HG03442 (cell line): Measurements from ENCODE around the gene CHSY1.
A peak's percentile ranks its signal among the peaks of the same experiment; 100 is the strongest.

Experiments used
- ATAC-seq: cut with Tn5 transposase; IDR thresholded peaks from one replicate; pipeline ENCODE4 v1.9.1; 2021; ENCODE audit warnings: mild to moderate bottlenecking, moderate library complexity; ENCODE audit not compliant: unreplicated experiment

CHSY1 gene

DNA sequence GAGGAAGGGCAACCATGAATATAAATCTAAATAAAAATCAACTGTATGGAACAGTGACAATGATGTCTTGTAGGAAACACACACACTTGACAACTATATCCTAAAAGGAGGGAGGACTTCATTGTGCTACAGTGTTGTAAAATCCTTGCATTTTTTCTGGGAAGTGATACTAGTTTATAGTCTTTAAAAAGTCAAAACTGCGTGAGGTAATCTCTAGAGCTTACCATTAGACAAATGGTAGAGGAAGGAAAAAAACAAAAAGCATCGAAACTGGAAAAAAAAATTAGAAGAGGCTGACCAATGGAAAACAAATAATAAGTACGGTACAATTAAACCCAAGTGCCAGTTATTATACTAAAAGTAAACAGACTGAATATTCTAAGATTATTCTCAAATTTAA, 38.7 kb downstream of the CHSY1 start:
- ATAC-seq = no peak

DNA sequence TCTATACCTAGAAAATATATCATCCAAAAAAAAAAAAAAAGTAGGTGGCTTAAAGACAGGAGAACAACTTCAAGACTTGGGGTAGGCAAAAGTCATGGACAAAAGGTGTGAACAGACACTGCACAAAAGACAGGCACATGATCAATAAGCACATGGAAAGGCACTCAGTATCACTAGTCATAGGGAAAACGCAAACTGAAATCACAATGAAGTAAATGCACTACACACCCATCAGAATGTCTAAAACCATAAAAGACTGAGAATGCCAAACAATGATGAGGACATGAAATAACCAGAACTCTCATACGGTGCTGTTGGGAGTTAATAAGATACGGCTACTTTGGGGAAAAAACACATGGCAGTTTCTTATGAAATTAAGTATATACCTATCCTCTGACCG, 40.0 kb downstream of the CHSY1 start:
- ATAC-seq = no peak

DNA sequence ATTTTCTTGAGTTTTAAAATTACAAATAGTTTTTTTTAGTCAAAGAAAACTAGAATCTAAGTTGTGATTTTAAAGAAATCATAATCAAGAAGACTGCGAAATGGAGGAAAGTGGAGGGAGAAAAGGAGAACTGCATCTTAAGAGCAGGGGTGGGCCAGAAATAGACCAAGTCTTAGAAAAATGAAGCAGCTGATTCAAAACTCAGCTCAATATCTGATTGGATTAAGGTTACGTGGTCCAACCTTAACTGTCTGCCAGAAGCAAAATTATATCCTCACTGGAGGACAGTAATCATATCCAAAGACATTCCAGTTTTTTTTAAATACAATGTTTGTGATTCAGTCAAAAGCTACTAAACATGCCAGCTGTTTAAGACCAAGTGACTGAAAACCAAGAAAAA, 41.4 kb downstream of the CHSY1 start:
- ATAC-seq = no peak

DNA sequence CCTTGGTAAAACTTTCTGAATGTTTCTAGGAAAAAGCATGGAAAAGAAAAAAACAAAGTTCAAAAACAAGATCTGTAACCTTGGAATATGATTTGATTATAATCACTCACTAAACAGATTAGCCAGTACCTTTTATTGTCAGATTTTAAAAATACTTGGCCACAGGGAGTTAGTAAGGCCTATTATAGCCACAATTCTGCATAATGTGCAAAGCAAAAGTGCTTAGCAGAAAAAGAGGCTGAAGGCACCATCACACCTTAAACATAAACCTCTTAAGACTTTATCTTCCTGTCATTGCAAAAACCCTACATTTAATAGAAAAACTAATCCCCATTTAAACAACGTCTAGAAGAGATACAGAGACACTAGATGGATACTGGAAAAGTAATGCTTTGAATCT, 41.8 kb downstream of the CHSY1 start:
- ATAC-seq = no peak

DNA sequence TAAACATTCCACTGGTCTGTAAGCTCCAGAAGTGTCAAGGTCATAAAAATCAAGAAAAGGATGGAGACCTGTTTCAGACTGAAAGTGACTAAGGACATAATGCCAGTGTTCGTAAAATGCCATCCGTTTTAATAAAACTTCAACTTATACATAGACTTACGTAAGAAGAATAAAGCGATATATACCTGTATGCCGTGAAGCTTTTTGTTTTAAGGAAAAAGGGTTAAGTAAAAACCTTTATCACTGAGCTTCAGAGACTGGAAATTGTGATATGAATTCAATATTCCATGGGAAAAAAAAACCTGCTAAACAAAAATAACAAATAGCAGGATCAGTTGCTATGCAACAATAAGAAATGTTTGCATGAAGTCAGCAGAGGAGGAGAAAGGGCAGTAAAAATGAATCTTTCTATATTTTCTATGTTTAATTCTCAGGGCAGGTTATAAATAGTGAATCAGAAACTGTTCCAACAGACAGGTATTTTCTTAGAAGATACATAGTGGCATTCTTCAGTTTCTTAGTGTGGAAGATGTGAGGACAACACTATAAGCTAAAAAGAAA, 42.5 kb downstream of the CHSY1 start:
- no peak for ATAC-seq

DNA sequence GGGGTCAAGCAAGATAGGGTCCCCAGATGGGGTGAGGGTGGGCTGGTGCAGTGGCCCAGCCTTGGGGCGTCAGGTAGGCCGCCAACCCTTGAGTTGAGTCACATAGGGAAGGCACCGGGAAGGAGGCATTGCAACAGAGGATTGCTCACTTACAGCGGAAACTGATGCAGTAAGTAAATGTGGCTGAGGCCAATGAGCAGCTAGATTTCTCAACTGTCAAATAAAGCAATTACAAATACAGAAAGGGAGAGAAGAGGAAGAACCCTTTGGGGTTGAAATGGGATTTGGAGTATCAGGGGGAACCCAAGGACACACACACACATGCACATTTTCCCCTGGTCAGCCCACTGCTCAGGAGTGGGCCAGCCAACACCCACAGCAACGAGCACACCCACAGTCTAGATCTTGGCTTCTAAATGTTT, 44.0 kb downstream of the CHSY1 start:
- no peak for ATAC-seq

DNA sequence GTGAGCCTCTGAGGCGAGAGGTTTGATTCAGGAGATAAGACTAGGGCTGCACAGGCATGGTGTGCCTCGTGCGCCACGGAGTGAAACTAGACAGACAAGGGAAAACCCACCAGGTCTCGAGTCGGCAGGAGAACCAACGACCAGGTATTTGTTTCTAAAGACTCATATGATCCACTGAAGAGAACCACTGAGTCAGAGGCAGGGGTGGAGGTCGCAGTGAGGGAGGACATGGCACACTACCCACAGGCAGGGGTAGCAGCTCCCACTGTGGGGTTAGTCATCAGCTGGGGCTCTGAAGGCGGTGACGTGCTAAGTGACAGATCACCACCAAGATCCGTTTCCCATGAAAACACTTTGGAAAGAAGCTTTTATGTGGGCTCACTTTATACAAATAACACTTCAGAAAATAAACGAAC, 45.7 kb downstream of the CHSY1 start:
- ATAC-seq = peak; percentile 40

DNA sequence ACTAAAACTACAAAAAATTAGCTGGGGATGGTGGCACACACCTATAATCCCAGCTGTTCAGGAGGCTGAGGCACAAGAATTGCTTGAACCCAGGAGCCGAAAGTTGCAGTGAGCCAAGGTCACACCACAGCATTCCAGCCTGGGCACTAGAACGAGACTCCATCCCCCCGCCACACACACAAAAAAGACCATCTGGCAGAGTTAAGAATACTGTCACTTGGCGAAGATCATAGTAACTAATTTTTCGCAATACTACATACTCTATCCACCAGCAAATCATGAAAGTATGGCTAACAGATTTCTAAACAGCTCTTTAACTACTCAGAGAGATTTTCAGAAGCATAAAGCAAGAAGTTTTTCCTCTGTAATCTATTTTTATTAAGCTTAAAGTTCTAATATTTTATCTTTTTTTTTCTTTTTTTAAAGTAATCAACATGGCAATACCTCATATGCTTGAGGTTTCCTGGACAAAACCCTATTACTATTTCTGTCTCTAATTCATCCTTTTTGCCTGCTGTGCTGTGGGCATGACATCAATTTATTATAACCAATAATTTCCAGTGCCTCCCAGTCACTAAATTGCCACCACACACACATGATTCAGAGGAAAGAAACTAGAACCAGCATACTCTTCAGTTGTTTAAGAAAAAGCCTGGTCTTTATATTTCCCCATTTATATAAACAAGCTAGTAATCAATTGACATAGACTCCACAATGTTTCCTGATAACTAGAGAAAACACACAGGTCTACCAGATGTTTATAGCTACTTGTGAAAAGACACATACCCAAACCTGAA, 46.9 kb downstream of the CHSY1 start:
- ATAC-seq = no peak

DNA sequence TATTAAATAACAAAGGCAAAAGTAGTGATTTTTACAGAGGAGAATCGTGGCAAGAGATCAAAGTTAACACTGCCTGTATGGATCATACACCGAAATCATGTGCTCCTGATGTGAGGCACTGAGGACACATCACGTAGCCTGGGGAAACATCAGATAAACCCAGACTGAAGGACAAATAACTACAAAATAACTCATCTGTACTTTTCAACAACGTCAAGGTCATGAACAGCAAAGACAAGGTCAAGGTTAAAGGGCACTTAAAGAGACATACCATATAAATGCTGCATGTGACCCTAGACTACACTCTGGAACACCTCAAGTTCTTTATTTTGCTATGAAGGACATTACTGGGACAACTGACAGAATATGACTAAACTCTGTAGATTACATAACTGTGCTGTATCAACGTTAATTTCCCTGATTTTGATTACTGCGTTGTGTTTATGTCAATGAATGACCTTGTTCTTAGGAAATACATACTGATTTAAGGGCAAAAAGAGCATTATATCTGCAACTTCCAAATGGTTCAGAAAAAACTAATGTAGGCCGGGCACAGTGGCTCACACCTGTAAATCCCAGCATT, 48.1 kb downstream of the CHSY1 start:
- no peak for ATAC-seq

DNA sequence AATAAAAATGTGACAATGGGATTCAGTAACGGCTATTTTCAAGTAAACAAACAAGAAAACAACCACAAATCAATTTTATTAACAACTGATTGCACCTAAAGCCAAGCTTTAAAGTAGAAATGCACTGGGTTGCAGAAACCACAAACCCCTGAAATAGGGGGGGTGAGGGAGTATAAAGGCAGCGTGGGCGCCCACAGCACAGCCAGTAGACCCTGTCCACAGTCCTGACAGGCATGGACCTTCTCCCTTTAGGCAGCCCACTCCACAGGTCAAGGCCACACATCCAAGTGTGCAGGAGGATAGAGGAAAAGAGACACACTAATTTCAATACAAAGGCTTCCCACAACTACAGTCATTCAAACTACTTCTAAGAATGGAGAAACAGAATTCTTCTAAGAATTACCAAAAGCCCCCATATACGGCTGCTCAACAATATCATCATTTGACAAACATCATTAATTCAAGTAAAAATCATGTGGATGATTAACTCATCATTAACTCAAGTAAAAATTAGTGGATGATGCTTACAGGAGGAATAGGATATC, 48.7 kb downstream of the CHSY1 start:
- ATAC-seq = no peak

DNA sequence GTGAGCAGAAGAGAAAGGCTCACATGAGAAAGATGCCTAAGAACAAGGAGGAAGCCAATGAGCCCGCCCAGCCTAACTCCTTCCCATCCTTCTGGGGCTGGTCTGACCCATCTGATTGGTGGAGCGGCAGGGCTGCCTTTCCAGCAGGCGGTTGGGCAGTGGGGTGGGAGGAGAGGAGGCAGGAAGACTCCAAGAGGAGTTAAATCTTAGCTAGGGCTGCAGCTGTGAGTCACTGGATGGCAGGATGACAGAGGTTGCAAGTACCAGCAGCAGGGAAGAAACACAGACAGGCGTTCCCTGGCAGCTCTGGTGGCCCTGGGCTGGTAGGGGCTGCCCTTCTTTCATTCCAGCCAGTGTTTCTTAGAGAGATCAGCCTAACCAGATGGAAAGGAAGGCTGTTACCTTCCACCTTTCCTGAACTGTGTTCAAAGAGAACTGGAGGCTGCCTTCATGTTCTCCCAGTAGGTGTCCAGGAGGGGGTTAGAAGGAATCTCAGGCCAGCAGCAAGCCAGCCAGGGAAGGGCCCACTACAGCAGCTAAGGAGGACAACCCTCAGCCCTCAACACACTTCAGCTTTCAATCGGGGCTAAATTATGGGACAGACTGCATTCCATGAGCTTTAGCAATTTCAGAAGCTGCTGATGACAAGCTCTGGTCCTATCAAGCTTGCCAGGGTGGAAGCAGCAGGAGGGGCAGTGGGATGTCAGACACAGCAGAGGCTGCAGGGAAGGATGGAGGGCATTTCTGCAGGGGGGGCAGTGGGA, 50.3 kb downstream of the CHSY1 start:
- no peak for ATAC-seq

DNA sequence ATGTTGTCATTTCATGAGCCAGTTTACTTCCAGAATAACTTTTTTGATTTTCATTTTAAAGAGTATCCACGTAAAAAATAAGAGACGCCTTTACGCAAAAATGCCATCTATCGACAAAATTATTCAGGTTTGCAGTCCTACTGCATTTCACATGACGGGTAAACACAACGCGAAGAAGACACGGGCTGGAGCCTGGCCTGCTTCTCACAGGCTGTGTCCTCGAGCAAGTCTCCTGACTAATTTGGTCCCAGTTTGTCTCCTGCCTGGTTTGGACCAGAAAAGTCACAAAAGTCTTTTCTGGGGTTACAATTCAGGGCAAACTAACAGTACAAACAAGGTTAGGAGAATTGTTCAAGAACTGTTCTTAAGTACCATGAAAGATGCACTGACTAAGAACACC, 51.7 kb downstream of the CHSY1 start:
- ATAC-seq = no peak

DNA sequence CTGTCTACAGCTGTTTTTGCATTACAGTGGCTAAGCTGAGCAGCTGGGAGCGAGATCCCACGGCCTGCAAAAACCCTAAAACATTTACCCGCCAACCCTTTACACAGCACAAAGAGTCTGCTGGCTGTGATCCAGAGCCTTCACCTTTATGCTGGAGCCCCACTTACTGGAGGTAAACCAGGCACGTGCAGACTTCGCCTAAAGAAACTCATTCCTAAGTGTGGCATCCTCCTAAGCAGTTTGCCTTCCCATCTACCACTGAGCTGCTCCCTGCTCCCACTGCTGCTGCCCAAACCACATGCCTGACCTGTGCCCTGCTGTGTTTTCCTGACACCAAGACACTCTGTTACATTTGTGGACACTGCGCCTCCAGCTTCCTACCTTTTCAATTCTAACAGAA, 53.0 kb downstream of the CHSY1 start:
- no peak for ATAC-seq

DNA sequence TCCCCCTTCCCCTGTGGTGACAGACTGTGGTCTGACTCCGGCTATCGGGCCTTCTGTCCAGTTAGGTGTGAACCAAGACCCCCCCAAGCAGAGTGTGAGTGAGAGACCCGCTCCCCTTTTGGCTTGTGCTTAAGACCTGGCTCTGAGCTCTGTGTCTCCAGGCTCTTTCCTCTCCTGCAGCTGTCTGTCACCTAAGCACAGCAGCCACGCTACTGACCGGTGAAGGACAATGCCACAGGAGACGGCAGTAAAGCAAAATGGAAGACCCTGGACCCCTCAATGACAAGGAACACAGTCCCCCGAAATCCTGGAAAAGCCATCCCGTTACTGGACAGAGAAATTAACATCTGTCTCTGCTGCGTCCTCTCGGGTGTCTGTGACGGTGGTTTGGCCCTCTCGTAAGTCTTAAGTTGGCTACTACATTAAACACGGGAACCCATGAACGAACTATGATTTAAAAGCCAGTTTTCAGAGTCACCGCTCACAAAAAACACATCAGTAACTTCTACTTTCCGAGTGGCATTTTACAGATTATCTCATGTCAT, 53.7 kb downstream of the CHSY1 start:
- no peak for ATAC-seq

DNA sequence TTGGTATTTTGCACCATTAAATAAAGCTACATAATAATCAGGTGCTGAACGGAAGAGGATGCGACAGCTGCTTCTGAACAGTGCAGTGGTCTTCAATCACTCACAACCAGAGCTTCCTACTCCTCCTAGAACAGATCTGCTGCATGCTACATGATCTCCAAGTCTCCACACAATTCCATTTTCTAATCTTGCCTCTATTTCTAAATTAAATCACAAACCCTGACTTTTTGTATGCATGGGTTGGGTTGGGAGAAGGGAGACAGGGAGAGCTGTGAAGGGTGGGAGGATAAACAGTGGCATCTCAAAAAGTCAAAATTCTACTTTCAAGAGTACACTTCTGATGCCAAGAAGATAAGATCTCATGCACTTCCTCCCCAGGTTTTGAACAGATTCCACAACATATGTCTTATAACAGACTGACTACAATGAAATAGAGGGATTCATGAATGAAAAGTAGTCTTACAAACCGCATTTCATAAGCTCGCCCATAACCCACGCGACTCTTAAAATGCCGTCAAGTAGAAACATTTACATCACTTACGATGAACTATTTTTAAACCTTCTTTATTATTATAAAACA, 57.2 kb downstream of the CHSY1 start:
- ATAC-seq = no peak

DNA sequence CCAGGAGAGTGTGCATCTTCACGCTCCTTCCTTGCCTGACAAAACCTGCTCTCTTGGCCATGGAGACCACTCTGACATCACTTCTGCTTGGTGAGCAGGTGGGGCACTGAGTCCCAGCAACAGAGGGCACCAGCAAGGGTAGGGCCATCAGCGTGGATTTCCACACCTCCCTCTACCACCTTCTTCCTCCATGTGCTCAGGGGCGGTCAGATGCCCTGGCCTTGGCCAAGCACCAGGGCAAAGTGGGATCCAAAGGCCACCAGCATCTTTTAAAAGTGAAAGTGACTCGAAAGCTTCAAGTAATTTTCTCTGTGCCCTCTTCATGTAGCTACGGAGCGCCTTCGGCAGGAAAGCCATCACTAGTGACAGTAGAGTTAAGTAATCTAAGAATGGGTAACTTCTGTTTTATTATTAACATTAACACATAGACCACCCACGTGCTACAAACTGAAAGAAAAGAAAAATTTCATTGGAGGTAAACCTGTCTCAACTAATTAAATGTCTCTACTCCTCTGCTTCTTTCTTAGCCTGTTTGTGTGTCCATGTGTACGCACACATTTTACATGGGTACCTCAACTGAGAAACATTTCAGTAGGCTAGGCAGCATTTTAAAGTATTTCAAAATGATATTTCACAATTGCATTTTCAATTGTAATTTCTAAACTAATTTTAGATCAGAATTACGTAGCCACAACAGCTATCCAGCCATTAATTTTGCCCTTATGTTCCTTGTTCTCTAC, 57.9 kb downstream of the CHSY1 start:
- no peak for ATAC-seq

DNA sequence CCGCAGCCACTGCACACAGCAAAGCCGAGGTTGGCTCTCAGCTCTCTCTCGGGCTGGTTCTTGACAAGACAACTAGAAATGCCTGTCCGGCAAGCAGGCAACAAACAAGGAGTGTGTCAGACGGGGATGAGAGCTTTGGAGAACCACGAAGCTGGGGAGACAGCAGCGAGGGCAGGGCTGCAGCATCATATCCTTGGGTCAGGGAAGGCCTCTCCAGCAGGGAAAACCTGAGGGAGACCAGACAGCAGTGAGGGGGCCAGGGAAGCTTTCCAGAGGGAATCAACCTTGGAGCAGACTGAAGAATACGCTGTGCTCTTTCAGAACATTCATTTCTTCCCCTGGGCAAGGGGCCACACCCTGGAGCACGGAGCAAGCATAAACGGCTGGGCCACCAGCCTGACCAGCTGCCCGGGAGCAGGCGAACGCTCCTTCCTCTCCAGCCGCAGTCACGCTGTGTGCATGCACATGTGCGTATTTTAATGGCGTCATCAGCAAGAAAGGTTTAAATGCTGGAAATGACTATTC, 58.7 kb downstream of the CHSY1 start:
- ATAC-seq = no peak

DNA sequence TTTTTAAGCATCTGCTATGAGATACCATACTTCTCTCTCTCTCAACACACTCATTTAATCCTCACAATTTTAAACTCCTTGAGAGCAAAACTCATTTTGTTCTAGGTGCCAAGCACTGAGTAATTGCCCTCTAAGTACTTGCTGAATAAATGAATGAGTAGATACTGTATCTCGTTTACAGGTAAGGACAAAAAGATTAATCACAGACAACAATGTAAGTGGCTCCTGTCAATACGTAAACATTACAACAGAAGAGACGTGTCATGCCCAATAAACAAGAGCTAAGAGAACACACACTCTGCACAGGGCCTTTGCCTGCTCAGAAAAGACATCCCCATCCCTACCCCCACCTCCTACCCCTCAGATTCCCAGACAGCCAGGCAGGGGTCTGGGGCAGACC, 59.8 kb downstream of the CHSY1 start:
- ATAC-seq = no peak

DNA sequence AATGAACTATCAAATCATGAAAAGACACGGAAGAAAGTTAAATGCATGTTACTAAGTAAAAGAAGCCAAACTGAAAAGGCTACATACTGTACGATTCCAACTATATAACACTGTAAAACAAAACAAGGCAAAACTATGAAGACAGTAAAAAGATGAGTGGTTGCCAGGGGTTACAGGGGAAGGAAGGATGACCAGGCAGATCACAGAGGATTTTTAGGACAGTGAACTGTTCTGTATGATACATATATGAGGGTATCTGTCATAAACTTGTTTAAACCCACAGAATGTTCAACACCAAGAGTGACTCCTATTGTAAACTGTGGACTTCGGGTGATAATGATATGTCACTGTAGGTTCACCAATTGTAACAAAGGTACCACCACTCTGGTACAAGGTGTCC, 60.6 kb downstream of the CHSY1 start:
- ATAC-seq = no peak

DNA sequence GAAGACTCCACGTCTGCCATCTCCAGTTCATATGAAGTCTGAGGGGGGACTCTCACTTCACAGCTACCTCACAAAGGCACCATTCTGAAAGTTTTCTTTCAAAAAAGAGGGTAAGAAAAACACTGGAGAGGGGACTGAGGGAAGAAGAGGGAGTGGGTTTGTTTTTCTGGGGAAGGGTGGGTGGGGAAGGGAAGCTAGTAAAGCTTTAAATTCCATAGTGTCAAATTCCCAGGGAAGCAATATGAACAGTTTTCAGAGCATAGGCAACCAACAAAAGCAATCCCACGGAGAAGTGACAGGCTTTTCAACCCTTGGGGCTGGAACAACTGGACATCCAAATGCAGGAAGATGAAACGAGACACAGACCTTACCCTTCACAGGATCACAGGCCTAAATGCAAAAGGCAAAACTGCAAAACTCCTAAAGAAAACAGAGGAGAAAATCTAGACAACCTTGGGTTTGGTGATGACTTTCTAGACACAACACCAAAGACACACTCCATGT, 61.7 kb downstream of the CHSY1 start:
- no peak for ATAC-seq
